Measurements from ENCODE around the gene ANKRD11. TPM values are rescaled to one million over a fixed set of nuclear protein-coding genes. Genes with fewer than 3 reads are reported as not detected.

Gene ANKRD11
- total RNA-seq, 1 experiment from 2014 or later: 242 TPM

- Mint-ChIP-seq H3K36me3 (ENCODE audit: insufficient read depth, unreplicated experiment) (peaks cover 84% of the 10 kb centered on the region), H3K27ac (ENCODE audit: unreplicated experiment) (no peak overlapping the region), H3K9me3 (ENCODE audit: low read depth, unreplicated experiment) (peaks cover 7% of the 10 kb centered on the region), H3K4me1 (ENCODE audit: low read depth, unreplicated experiment) (peaks cover 38% of the 10 kb centered on the region), H3K4me3 (ENCODE audit: low read depth, unreplicated experiment) (no peak overlapping the region), H3K27me3 (ENCODE audit: unreplicated experiment) (no peaks in the 10 kb centered on the region)
- no peak for TF ChIP-seq CTCF (IDR thresholded peaks at IDR 0.05; ENCODE audit: unreplicated experiment)
- no peak for DNase-seq
- intact Hi-C loops (cut with micrococcal nuclease; ENCODE audit: unreplicated experiment): no loop called here
- BruUV-seq (replicated peaks): no TSS peak
- CTCF ChIA-PET: interaction anchor here (1.0 to 1.2 kb wide), 2 partner anchors 11 to 18 kb away, joined by 3 read pairs; no protein-coding TSS in a partner anchor
These were observed 118.3 kb downstream of the ANKRD11 start for GRCh38 chr16:89371968-89372634.

GRCh38 chr16:89371386-89371785 lies 119.0 kb downstream of the ANKRD11 start:
- intact Hi-C loops (cut with micrococcal nuclease; ENCODE audit: unreplicated experiment): no loop called here
- Mint-ChIP-seq H3K4me1 (ENCODE audit: low read depth, unreplicated experiment) (peaks cover 39% of the 10 kb centered on the region), H3K27me3 (ENCODE audit: unreplicated experiment) (no peaks in the 10 kb centered on the region), H3K36me3 (ENCODE audit: insufficient read depth, unreplicated experiment) (peaks cover 88% of the 10 kb centered on the region), H3K27ac (ENCODE audit: unreplicated experiment) (no peak overlapping the region), H3K4me3 (ENCODE audit: low read depth, unreplicated experiment) (no peak overlapping the region), H3K9me3 (ENCODE audit: low read depth, unreplicated experiment) (peaks cover 5% of the 10 kb centered on the region)
- no peak for TF ChIP-seq CTCF (IDR thresholded peaks at IDR 0.05; ENCODE audit: unreplicated experiment)
- DNase-seq: no peak
- CTCF ChIA-PET: interaction anchor here (1.0 kb wide), 1 partner anchor 12 kb away, joined by 3 read pairs; no protein-coding TSS in a partner anchor
- no TSS peak for BruUV-seq (replicated peaks)

- Mint-ChIP-seq H3K27me3 (ENCODE audit: unreplicated experiment) (no peaks in the 10 kb centered on the region), H3K4me3 (ENCODE audit: low read depth, unreplicated experiment) (no peak overlapping the region), H3K9me3 (ENCODE audit: low read depth, unreplicated experiment) (no peaks in the 10 kb centered on the region), H3K4me1 (ENCODE audit: low read depth, unreplicated experiment) (peaks cover 39% of the 10 kb centered on the region), H3K27ac (ENCODE audit: unreplicated experiment) (no peak overlapping the region), H3K36me3 (ENCODE audit: insufficient read depth, unreplicated experiment) (peaks cover 86% of the 10 kb centered on the region)
- CTCF ChIA-PET: interaction anchor here (1.1 kb wide), 1 partner anchor 124 kb away, joined by 4 read pairs; no protein-coding TSS in a partner anchor
- no peak for DNase-seq
- intact Hi-C loops (cut with micrococcal nuclease; ENCODE audit: unreplicated experiment): no loop called here
- no TSS peak for BruUV-seq (replicated peaks)
- no peak for TF ChIP-seq CTCF (IDR thresholded peaks at IDR 0.05; ENCODE audit: unreplicated experiment)
These were observed 119.8 kb downstream of the ANKRD11 start for GRCh38 chr16:89370601-89371000.

GRCh38 chr16:89370081-89370511 lies 120.3 kb downstream of the ANKRD11 start:
- Mint-ChIP-seq H3K4me1 (ENCODE audit: low read depth, unreplicated experiment) (peaks cover 42% of the 10 kb centered on the region), H3K27me3 (ENCODE audit: unreplicated experiment) (no peaks in the 10 kb centered on the region), H3K36me3 (ENCODE audit: insufficient read depth, unreplicated experiment) (peaks cover 86% of the 10 kb centered on the region), H3K9me3 (ENCODE audit: low read depth, unreplicated experiment) (no peaks in the 10 kb centered on the region), H3K4me3 (ENCODE audit: low read depth, unreplicated experiment) (no peak overlapping the region), H3K27ac (ENCODE audit: unreplicated experiment) (peak overlapping the region; percentile 58)
- intact Hi-C loops (cut with micrococcal nuclease; ENCODE audit: unreplicated experiment): no loop called here
- no peak for DNase-seq
- no TSS peak for BruUV-seq (replicated peaks)
- no peak for TF ChIP-seq CTCF (IDR thresholded peaks at IDR 0.05; ENCODE audit: unreplicated experiment)
- CTCF ChIA-PET: interaction anchor here (1.0 to 1.1 kb wide), 2 partner anchors 13 to 125 kb away, joined by 4 read pairs; no protein-coding TSS in a partner anchor

All from Calu3 (cell line).